ENCODE results near the gene TOM1L2. TPM values are rescaled to one million over a fixed set of nuclear protein-coding genes. Genes with fewer than 3 reads are reported as not detected.

TOM1L2 gene
- total RNA-seq, 1 experiment from 2014 or later, result 24.1 TPM

DNA sequence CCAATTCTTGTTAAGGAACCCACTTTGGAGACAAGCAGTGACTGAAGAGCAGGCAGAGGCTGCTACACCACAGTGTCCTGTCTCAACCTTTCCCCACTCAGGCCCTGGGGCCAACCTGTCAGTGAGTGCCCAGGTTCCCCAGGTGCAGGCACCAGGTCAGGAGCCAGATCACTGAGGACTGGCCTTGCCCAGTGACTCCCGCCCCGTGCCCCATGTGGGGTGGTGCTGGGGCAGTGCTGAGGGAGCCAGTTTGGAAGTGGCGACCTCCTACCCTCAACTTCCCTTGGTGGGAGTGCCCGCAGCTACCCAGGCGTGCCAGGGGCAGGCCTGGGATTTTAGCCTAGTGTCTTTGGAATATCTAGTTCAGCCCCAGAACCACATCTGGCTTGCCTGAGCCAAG is 164.8 kb downstream of the TOM1L2 start:
- H3K9ac ChIP-seq (ENCODE audit: low read length), result no peak overlapping the region
- no peaks in the 10 kb centered on the region for H3K27me3 ChIP-seq (ENCODE audit: insufficient read depth, low read length)
- ChIA-PET POLR2A (interaction anchor here (2.1 kb wide), 1 partner anchor 29 kb away, joined by 6 read pairs; the partner anchor contains the start of gene SREBF1), RAD21 (ENCODE audit: low non-redundant PET in 1 of 2, low total read pairs in 2 of 2, uncharacterized antibody in 2 of 2, unreplicated experiment in 2 of 2) (no interaction called here), CTCF (interaction anchor here (1.1 kb wide), 1 partner anchor 13 kb away, joined by 3 read pairs; no protein-coding TSS in a partner anchor)
- DNase-seq (ENCODE audit: low read depth, low spot score), result no peak
- no peak overlapping the region for H3K4me3 ChIP-seq (replicated peaks in 1 of 2; ENCODE audit: low read depth in 1 of 2, low read length in 2 of 2)
- intact Hi-C loops (cut with micrococcal nuclease), result no loop called here
- no TSS peak for BruUV-seq (replicated peaks)
- H4K20me1 ChIP-seq (ENCODE audit: insufficient read depth), result no peaks in the 10 kb centered on the region
- no peak for ATAC-seq
- H3K36me3 ChIP-seq (ENCODE audit: control insufficient read depth in 1 of 2, insufficient read depth in 2 of 2, low read length in 2 of 2), result peaks cover 2 to 22% of the 10 kb centered on the region in 2 experiments
- H3K4me1 ChIP-seq (ENCODE audit: control insufficient read depth in 1 of 2, insufficient read depth in 2 of 2, low read length in 2 of 2), result peaks cover 4 to 33% of the 10 kb centered on the region in 2 experiments; a peak in 3 of 4 replicates
- no peaks in the 10 kb centered on the region for H3K9me3 ChIP-seq (ENCODE audit: control insufficient read depth in 1 of 2, insufficient read depth in 1 of 2, low read depth in 1 of 2, low read length in 2 of 2)
- H3K4me2 ChIP-seq (ENCODE audit: low read length), result no peak overlapping the region
- H3K27ac ChIP-seq (ENCODE audit: low read depth, low read length), result peak overlapping the region; percentile 3; the same call in 1 of the 2 replicates
- H3K79me2 ChIP-seq (ENCODE audit: insufficient read depth, low read length), result peaks cover 4% of the 10 kb centered on the region; the same call in 1 of the 2 replicates
- H2AFZ ChIP-seq (ENCODE audit: low read depth, low read length, poor library complexity, severe bottlenecking), result no peak overlapping the region
- H3K9me2 ChIP-seq (ENCODE audit: insufficient read depth), result no peaks in the 10 kb centered on the region
- TF ChIP-seq ELF1 (IDR thresholded peaks at IDR 0.05; ENCODE audit: borderline replicate concordance, low read depth) (no peak), ZFX (IDR thresholded peaks at IDR 0.05) (no peak), POLR2A (IDR thresholded peaks at IDR 0.05; ENCODE audit: borderline replicate concordance, extremely low read depth, insufficient read depth, insufficient read length) (no peak), ZNF274 (IDR thresholded peaks at IDR 0.05; ENCODE audit: low read depth, low read length) (no peak), EZH2phosphoT487 (IDR thresholded peaks at IDR 0.05; ENCODE audit: borderline replicate concordance) (no peak), SIN3A (IDR thresholded peaks at IDR 0.05; ENCODE audit: low read depth) (no peak), SP1 (IDR thresholded peaks at IDR 0.05; ENCODE audit: low read depth) (no peak), CEBPB (IDR thresholded peaks at IDR 0.05; ENCODE audit: low read depth) (no peak), EZH2 (IDR thresholded peaks at IDR 0.05) (no peak), YY1 (IDR thresholded peaks at IDR 0.05; ENCODE audit: extremely low read depth, insufficient replicate concordance, low read depth, low read length) (no peak), RAD21 (IDR thresholded peaks at IDR 0.05; ENCODE audit: low read depth) (no peak), TCF7L2 (IDR thresholded peaks at IDR 0.05; ENCODE audit: borderline replicate concordance, extremely low read depth, insufficient read depth, insufficient read length) (no peak), POLR2AphosphoS5 (IDR thresholded peaks at IDR 0.05; ENCODE audit: low read depth, low read length) (no peak), FOSL1 (IDR thresholded peaks at IDR 0.05; ENCODE audit: low read depth) (no peak), JUND (IDR thresholded peaks at IDR 0.05) (no peak), EGR1 (IDR thresholded peaks at IDR 0.05; ENCODE audit: low read depth) (no peak)
- TF ChIP-seq, protein P1, sequence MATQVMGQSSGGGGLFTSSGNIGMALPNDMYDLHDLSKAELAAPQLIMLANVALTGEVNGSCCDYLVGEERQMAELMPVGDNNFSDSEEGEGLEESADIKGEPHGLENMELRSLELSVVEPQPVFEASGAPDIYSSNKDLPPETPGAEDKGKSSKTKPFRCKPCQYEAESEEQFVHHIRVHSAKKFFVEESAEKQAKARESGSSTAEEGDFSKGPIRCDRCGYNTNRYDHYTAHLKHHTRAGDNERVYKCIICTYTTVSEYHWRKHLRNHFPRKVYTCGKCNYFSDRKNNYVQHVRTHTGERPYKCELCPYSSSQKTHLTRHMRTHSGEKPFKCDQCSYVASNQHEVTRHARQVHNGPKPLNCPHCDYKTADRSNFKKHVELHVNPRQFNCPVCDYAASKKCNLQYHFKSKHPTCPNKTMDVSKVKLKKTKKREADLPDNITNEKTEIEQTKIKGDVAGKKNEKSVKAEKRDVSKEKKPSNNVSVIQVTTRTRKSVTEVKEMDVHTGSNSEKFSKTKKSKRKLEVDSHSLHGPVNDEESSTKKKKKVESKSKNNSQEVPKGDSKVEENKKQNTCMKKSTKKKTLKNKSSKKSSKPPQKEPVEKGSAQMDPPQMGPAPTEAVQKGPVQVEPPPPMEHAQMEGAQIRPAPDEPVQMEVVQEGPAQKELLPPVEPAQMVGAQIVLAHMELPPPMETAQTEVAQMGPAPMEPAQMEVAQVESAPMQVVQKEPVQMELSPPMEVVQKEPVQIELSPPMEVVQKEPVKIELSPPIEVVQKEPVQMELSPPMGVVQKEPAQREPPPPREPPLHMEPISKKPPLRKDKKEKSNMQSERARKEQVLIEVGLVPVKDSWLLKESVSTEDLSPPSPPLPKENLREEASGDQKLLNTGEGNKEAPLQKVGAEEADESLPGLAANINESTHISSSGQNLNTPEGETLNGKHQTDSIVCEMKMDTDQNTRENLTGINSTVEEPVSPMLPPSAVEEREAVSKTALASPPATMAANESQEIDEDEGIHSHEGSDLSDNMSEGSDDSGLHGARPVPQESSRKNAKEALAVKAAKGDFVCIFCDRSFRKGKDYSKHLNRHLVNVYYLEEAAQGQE (IDR thresholded peaks at IDR 0.05; ENCODE audit: low read depth), result no peak
- TF ChIP-seq, protein P2, sequence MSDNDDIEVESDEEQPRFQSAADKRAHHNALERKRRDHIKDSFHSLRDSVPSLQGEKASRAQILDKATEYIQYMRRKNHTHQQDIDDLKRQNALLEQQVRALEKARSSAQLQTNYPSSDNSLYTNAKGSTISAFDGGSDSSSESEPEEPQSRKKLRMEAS (IDR thresholded peaks at IDR 0.05), result no peak
- TF ChIP-seq, protein P3, sequence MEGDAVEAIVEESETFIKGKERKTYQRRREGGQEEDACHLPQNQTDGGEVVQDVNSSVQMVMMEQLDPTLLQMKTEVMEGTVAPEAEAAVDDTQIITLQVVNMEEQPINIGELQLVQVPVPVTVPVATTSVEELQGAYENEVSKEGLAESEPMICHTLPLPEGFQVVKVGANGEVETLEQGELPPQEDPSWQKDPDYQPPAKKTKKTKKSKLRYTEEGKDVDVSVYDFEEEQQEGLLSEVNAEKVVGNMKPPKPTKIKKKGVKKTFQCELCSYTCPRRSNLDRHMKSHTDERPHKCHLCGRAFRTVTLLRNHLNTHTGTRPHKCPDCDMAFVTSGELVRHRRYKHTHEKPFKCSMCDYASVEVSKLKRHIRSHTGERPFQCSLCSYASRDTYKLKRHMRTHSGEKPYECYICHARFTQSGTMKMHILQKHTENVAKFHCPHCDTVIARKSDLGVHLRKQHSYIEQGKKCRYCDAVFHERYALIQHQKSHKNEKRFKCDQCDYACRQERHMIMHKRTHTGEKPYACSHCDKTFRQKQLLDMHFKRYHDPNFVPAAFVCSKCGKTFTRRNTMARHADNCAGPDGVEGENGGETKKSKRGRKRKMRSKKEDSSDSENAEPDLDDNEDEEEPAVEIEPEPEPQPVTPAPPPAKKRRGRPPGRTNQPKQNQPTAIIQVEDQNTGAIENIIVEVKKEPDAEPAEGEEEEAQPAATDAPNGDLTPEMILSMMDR (IDR thresholded peaks at IDR 0.05 in 2 of 3, conservative IDR thresholded peaks at IDR 0.05 in 1 of 3; ENCODE audit: borderline replicate concordance in 1 of 3, insufficient read depth in 1 of 3, low read depth in 2 of 3, low read length in 2 of 3), result no peak
- TF ChIP-seq, protein P4, sequence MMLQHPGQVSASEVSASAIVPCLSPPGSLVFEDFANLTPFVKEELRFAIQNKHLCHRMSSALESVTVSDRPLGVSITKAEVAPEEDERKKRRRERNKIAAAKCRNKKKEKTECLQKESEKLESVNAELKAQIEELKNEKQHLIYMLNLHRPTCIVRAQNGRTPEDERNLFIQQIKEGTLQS (IDR thresholded peaks at IDR 0.05), result no peak
